ENCODE data around the gene R3HDM1.

R3HDM1 gene

GRCh38 chr2:135663148-135663700, 131.9 kb downstream of the R3HDM1 start:
- ChIA-PET CTCF (interaction anchor here (0.9 to 1.7 kb wide), 4 partner anchors 24 to 760 kb away, joined by 3 to 5 read pairs (median 3); no protein-coding TSS in a partner anchor), POLR2A (no interaction called here)
- TF ChIP-seq CTCF (IDR thresholded peaks at IDR 0.05; ENCODE audit: control extremely low read depth, extremely low read depth, low read depth, missing control alignments) = no peak
- DNase-seq (ENCODE audit: extremely low spot score) = no peak

- DNase-seq (ENCODE audit: extremely low spot score) = peak; percentile 24
- POLR2A ChIA-PET = no interaction called here
- TF ChIP-seq CTCF (IDR thresholded peaks at IDR 0.05; ENCODE audit: control extremely low read depth, extremely low read depth, low read depth, missing control alignments) = no peak
- CTCF ChIA-PET = interaction anchor here (1.3 to 1.8 kb wide), 4 partner anchors 10 to 660 kb away, joined by 3 to 7 read pairs (median 6); no protein-coding TSS in a partner anchor
Measured at GRCh38 chr2:135664623-135665068, 133.4 kb downstream of the R3HDM1 start.

- ChIA-PET POLR2A (interaction anchor here (0.7 kb wide), 1 partner anchor 136 kb away, joined by 3 read pairs; the partner anchor contains the start of gene ZRANB3), CTCF (no interaction called here)
- no peak for TF ChIP-seq CTCF (IDR thresholded peaks at IDR 0.05; ENCODE audit: control extremely low read depth, extremely low read depth, low read depth, missing control alignments)
- no peak for DNase-seq (ENCODE audit: extremely low spot score)
Measured at GRCh38 chr2:135667045-135667444, 135.8 kb downstream of the R3HDM1 start.

GRCh38 chr2:135674453-135674852, 143.2 kb downstream of the R3HDM1 start:
- TF ChIP-seq CTCF (IDR thresholded peaks at IDR 0.05; ENCODE audit: control extremely low read depth, extremely low read depth, low read depth, missing control alignments) = no peak
- ChIA-PET POLR2A (no interaction called here), CTCF (interaction anchor here (0.8 kb wide), 1 partner anchor 9 kb away, joined by 3 read pairs; no protein-coding TSS in a partner anchor)
- DNase-seq (ENCODE audit: extremely low spot score) = no peak

- DNase-seq (ENCODE audit: extremely low spot score) = no peak
- TF ChIP-seq CTCF (IDR thresholded peaks at IDR 0.05; ENCODE audit: control extremely low read depth, extremely low read depth, low read depth, missing control alignments) = no peak
- CTCF ChIA-PET = no interaction called here
- POLR2A ChIA-PET = no interaction called here
Measured at GRCh38 chr2:135676031-135676430, 144.7 kb downstream of the R3HDM1 start.

- no peak for TF ChIP-seq CTCF (IDR thresholded peaks at IDR 0.05; ENCODE audit: control extremely low read depth, extremely low read depth, low read depth, missing control alignments)
- DNase-seq (ENCODE audit: extremely low spot score) = no peak
- CTCF ChIA-PET = interaction anchor here (1.1 to 1.4 kb wide), 3 partner anchors 30 to 206 kb away, joined by 3 to 4 read pairs (median 4); no protein-coding TSS in a partner anchor
- POLR2A ChIA-PET = no interaction called here
Measured at GRCh38 chr2:135679125-135679524, 147.8 kb downstream of the R3HDM1 start.
